ENCODE data around the gene INMT.
A peak's percentile ranks its signal among the peaks of the same experiment; 100 is the strongest.

Gene INMT

GRCh38 chr7:30721211-30721610 lies 30.7 kb upstream of the INMT start:
- peaks cover 36% of the 10 kb centered on the region for H3K36me3 Mint-ChIP-seq
- peaks cover 25% of the 10 kb centered on the region for H3K9me3 Mint-ChIP-seq (ENCODE audit: low read depth)
- H3K4me3 Mint-ChIP-seq: no peak overlapping the region
- no peak overlapping the region for H3K27ac Mint-ChIP-seq
- H3K4me1 Mint-ChIP-seq (ENCODE audit: low read depth): peaks cover 19% of the 10 kb centered on the region
- no peaks in the 10 kb centered on the region for H3K27me3 Mint-ChIP-seq

GRCh38 chr7:30722187-30722586 lies 29.7 kb upstream of the INMT start:
- peaks cover 30% of the 10 kb centered on the region for H3K36me3 Mint-ChIP-seq
- peaks cover 29% of the 10 kb centered on the region for H3K4me1 Mint-ChIP-seq (ENCODE audit: low read depth)
- H3K27ac Mint-ChIP-seq: no peak overlapping the region
- H3K9me3 Mint-ChIP-seq (ENCODE audit: low read depth): peaks cover 20% of the 10 kb centered on the region
- H3K27me3 Mint-ChIP-seq: no peaks in the 10 kb centered on the region
- no peak overlapping the region for H3K4me3 Mint-ChIP-seq

- Mint-ChIP-seq H3K27ac (no peak overlapping the region), H3K36me3 (peaks cover 28% of the 10 kb centered on the region), H3K27me3 (no peaks in the 10 kb centered on the region), H3K4me3 (no peak overlapping the region), H3K4me1 (ENCODE audit: low read depth) (peaks cover 34% of the 10 kb centered on the region), H3K9me3 (ENCODE audit: low read depth) (peaks cover 18% of the 10 kb centered on the region)
Observed at GRCh38 chr7:30722671-30723070, 29.3 kb upstream of the INMT start.

GRCh38 chr7:30723776-30724175 lies 28.2 kb upstream of the INMT start:
- Mint-ChIP-seq H3K4me3 (no peak overlapping the region), H3K27ac (no peak overlapping the region), H3K27me3 (no peaks in the 10 kb centered on the region), H3K9me3 (ENCODE audit: low read depth) (peaks cover 7% of the 10 kb centered on the region), H3K4me1 (ENCODE audit: low read depth) (peaks cover 45% of the 10 kb centered on the region), H3K36me3 (peaks cover 17% of the 10 kb centered on the region)

- Mint-ChIP-seq H3K9me3 (ENCODE audit: low read depth) (no peaks in the 10 kb centered on the region), H3K4me1 (ENCODE audit: low read depth) (peaks cover 68% of the 10 kb centered on the region), H3K27ac (peak overlapping the region; percentile 94), H3K27me3 (no peaks in the 10 kb centered on the region), H3K4me3 (peak overlapping the region; percentile 80), H3K36me3 (peaks cover 2% of the 10 kb centered on the region)
Observed at GRCh38 chr7:30726296-30727006, 25.5 kb upstream of the INMT start.

GRCh38 chr7:30727061-30727945 lies 24.6 kb upstream of the INMT start:
- no peaks in the 10 kb centered on the region for H3K27me3 Mint-ChIP-seq
- peaks cover 74% of the 10 kb centered on the region for H3K4me1 Mint-ChIP-seq (ENCODE audit: low read depth)
- H3K36me3 Mint-ChIP-seq: peaks cover under 1% of the 10 kb centered on the region
- peak overlapping the region; percentile 80 for H3K4me3 Mint-ChIP-seq
- peak overlapping the region; percentile 94 for H3K27ac Mint-ChIP-seq
- H3K9me3 Mint-ChIP-seq (ENCODE audit: low read depth): no peaks in the 10 kb centered on the region

- Mint-ChIP-seq H3K4me3 (no peak overlapping the region), H3K27ac (peak overlapping the region; percentile 17), H3K36me3 (no peaks in the 10 kb centered on the region), H3K9me3 (ENCODE audit: low read depth) (no peaks in the 10 kb centered on the region), H3K27me3 (no peaks in the 10 kb centered on the region), H3K4me1 (ENCODE audit: low read depth) (peaks cover 75% of the 10 kb centered on the region)
Observed at GRCh38 chr7:30728591-30729100, 23.3 kb upstream of the INMT start.

- Mint-ChIP-seq H3K4me3 (no peak overlapping the region), H3K4me1 (ENCODE audit: low read depth) (peaks cover 73% of the 10 kb centered on the region), H3K27ac (no peak overlapping the region), H3K9me3 (ENCODE audit: low read depth) (no peaks in the 10 kb centered on the region), H3K27me3 (no peaks in the 10 kb centered on the region), H3K36me3 (no peaks in the 10 kb centered on the region)
Observed at GRCh38 chr7:30729642-30730041, 22.3 kb upstream of the INMT start.

GRCh38 chr7:30730097-30730496 lies 21.8 kb upstream of the INMT start:
- H3K36me3 Mint-ChIP-seq: no peaks in the 10 kb centered on the region
- H3K27me3 Mint-ChIP-seq: no peaks in the 10 kb centered on the region
- H3K27ac Mint-ChIP-seq: no peak overlapping the region
- no peaks in the 10 kb centered on the region for H3K9me3 Mint-ChIP-seq (ENCODE audit: low read depth)
- H3K4me1 Mint-ChIP-seq (ENCODE audit: low read depth): peaks cover 72% of the 10 kb centered on the region
- H3K4me3 Mint-ChIP-seq: no peak overlapping the region

GRCh38 chr7:30730996-30731395 lies 20.9 kb upstream of the INMT start:
- H3K4me3 Mint-ChIP-seq: peak overlapping the region; percentile 22
- no peaks in the 10 kb centered on the region for H3K27me3 Mint-ChIP-seq
- H3K9me3 Mint-ChIP-seq (ENCODE audit: low read depth): no peaks in the 10 kb centered on the region
- peaks cover 64% of the 10 kb centered on the region for H3K4me1 Mint-ChIP-seq (ENCODE audit: low read depth)
- no peak overlapping the region for H3K27ac Mint-ChIP-seq
- H3K36me3 Mint-ChIP-seq: no peaks in the 10 kb centered on the region

GRCh38 chr7:30731581-30731980 lies 20.4 kb upstream of the INMT start:
- H3K27ac Mint-ChIP-seq: no peak overlapping the region
- no peaks in the 10 kb centered on the region for H3K27me3 Mint-ChIP-seq
- H3K4me1 Mint-ChIP-seq (ENCODE audit: low read depth): peaks cover 58% of the 10 kb centered on the region

GRCh38 chr7:30732606-30733005 lies 19.3 kb upstream of the INMT start:
- H3K27ac Mint-ChIP-seq: no peak overlapping the region
- H3K4me1 Mint-ChIP-seq (ENCODE audit: low read depth): peaks cover 54% of the 10 kb centered on the region
- no peak overlapping the region for H3K4me3 Mint-ChIP-seq

More at GRCh38 chr7:30731581-30731980, 20.4 kb upstream of the INMT start:
- no peaks in the 10 kb centered on the region for H3K9me3 Mint-ChIP-seq (ENCODE audit: low read depth)
- peak overlapping the region; percentile 22 for H3K4me3 Mint-ChIP-seq
- no peaks in the 10 kb centered on the region for H3K36me3 Mint-ChIP-seq

GRCh38 chr7:30733216-30733615 lies 18.7 kb upstream of the INMT start:
- H3K4me1 Mint-ChIP-seq (ENCODE audit: low read depth): peaks cover 54% of the 10 kb centered on the region
- no peaks in the 10 kb centered on the region for H3K36me3 Mint-ChIP-seq
- no peak overlapping the region for H3K27ac Mint-ChIP-seq
- no peaks in the 10 kb centered on the region for H3K9me3 Mint-ChIP-seq (ENCODE audit: low read depth)
- H3K27me3 Mint-ChIP-seq: no peaks in the 10 kb centered on the region
- H3K4me3 Mint-ChIP-seq: no peak overlapping the region

More at GRCh38 chr7:30732606-30733005, 19.3 kb upstream of the INMT start:
- Mint-ChIP-seq H3K36me3 (no peaks in the 10 kb centered on the region), H3K27me3 (no peaks in the 10 kb centered on the region), H3K9me3 (ENCODE audit: low read depth) (no peaks in the 10 kb centered on the region)

GRCh38 chr7:30733691-30734090 lies 18.2 kb upstream of the INMT start:
- Mint-ChIP-seq H3K27me3 (no peaks in the 10 kb centered on the region), H3K9me3 (ENCODE audit: low read depth) (no peaks in the 10 kb centered on the region), H3K4me3 (no peak overlapping the region), H3K4me1 (ENCODE audit: low read depth) (peaks cover 54% of the 10 kb centered on the region), H3K36me3 (no peaks in the 10 kb centered on the region), H3K27ac (no peak overlapping the region)

GRCh38 chr7:30734497-30734896 lies 17.4 kb upstream of the INMT start:
- Mint-ChIP-seq H3K36me3 (no peaks in the 10 kb centered on the region), H3K27me3 (no peaks in the 10 kb centered on the region), H3K4me3 (no peak overlapping the region), H3K9me3 (ENCODE audit: low read depth) (no peaks in the 10 kb centered on the region), H3K27ac (no peak overlapping the region), H3K4me1 (ENCODE audit: low read depth) (peaks cover 54% of the 10 kb centered on the region)

Measured in activated naive CD8-positive, alpha-beta T cell (primary cell).